IMR-90 (cell line): Measurements from ENCODE around the gene ALX4. TPM values are rescaled to one million over a fixed set of nuclear protein-coding genes. Genes with fewer than 3 reads are reported as not detected.

ENCODE experiments used
- ATAC-seq: fragments of 200-7000 bp; cut with Tn5 transposase; 2 replicates; pipeline ENCODE4 v1.9.1; 2020; ENCODE audit warnings: low read depth, mild to moderate bottlenecking, moderate library complexity
- BruUV-seq: library from RNA; stranded (reverse); fragments of 400-500 nt; replicated peaks from 2 replicates; lab custom pipeline; 2021; lab: Mats Ljungman, UMichigan
- CTCF ChIA-PET: fragments of 300-600 bp; formaldehyde crosslinking; extraction: SDS; loops from one replicate; lab custom pipeline; 2021; ENCODE audit warnings: antibody characterized with exemption; lab: Yijun Ruan, JAX
- POLR2A ChIA-PET: fragments of 300-600 bp; sonication (Branson Sonifier 250); formaldehyde crosslinking; loops from one replicate; lab custom pipeline; 2022; ENCODE audit warnings: antibody characterized with exemption; ENCODE audit not compliant: unreplicated experiment; lab: Charles Lee
- DNase-seq: peaks from one replicate; pipeline ENCODE4 v3.0.0; 2013
- H2AFZ ChIP-seq: replicated peaks from 2 replicates; pipeline ENCODE3; 2013; ENCODE audit warnings: low read length, mild to moderate bottlenecking; ENCODE audit not compliant: poor library complexity
- H2AK5ac ChIP-seq: 2 replicates; pipeline ENCODE4 v1.6.1; 2013; ENCODE audit warnings: low read depth, low read length, inconsistent platforms
- H2AK9ac ChIP-seq: replicated peaks from 2 replicates; pipeline ENCODE3; 2013; ENCODE audit warnings: mild to moderate bottlenecking, low read depth, low read length, moderate library complexity; ENCODE audit not compliant: poor library complexity
- H2BK120ac ChIP-seq: 2 replicates; pipeline ENCODE4 v1.6.1; 2013; ENCODE audit warnings: low read depth, low read length, inconsistent platforms
- H2BK15ac ChIP-seq: 3 replicates; pipeline ENCODE4 v1.6.1; 2013; ENCODE audit warnings: low read depth, low read length, inconsistent platforms
- H2BK20ac ChIP-seq: 2 replicates; pipeline ENCODE4 v1.6.1; 2013; ENCODE audit warnings: low read depth, mild to moderate bottlenecking, inconsistent platforms, low read length, moderate library complexity
- H2BK5ac ChIP-seq: 2 replicates; pipeline ENCODE4 v1.6.1; 2013; ENCODE audit warnings: mild to moderate bottlenecking, low read depth, low read length, inconsistent platforms; ENCODE audit not compliant: poor library complexity, severe bottlenecking
- H3K14ac ChIP-seq: replicated peaks from 2 replicates; pipeline ENCODE4 v1.6.1; 2013; ENCODE audit warnings: low read depth, low read length, inconsistent platforms
- H3K18ac ChIP-seq: 2 replicates; pipeline ENCODE4 v1.6.1; 2013; ENCODE audit warnings: low read depth, low read length, control low read depth
- H3K23ac ChIP-seq: 2 replicates; pipeline ENCODE4 v1.6.1; 2013; ENCODE audit warnings: low read depth, low read length, inconsistent platforms
- H3K27ac ChIP-seq: 2 replicates; pipeline ENCODE4 v1.5.1; 2013; ENCODE audit warnings: mild to moderate bottlenecking, control low read depth, low read length; ENCODE audit not compliant: insufficient read depth
- H3K27me3 ChIP-seq: 2 replicates; pipeline ENCODE4 v1.6.1; 2013; ENCODE audit warnings: low read length; ENCODE audit not compliant: control insufficient read depth, insufficient read depth
- H3K36me3 ChIP-seq: 2 replicates; pipeline ENCODE4 v1.6.1; 2013; ENCODE audit warnings: low read length, mixed read lengths; ENCODE audit not compliant: control insufficient read depth, insufficient read depth
- H3K4ac ChIP-seq: 2 replicates; pipeline ENCODE4 v1.6.1; 2013; ENCODE audit warnings: low read depth, low read length, inconsistent platforms
- H3K4me1 ChIP-seq: 2 replicates; pipeline ENCODE4 v1.6.1; 2013; ENCODE audit warnings: low read length, mixed read lengths; ENCODE audit not compliant: control insufficient read depth, insufficient read depth
- H3K4me2 ChIP-seq: 2 replicates; pipeline ENCODE4 v1.6.1; 2013; ENCODE audit warnings: low read depth, mild to moderate bottlenecking, control low read depth, low read length, moderate library complexity
- H3K4me3 ChIP-seq: 2 replicates; pipeline ENCODE4 v1.5.1; 2013; ENCODE audit warnings: low read depth, mild to moderate bottlenecking, control low read depth, low read length, moderate library complexity; ENCODE audit not compliant: insufficient read depth
- H3K56ac ChIP-seq: 2 replicates; pipeline ENCODE4 v1.6.1; 2013; ENCODE audit warnings: low read length, inconsistent platforms; ENCODE audit not compliant: insufficient read depth; ENCODE audit errors: extremely low read depth
- H3K79me1 ChIP-seq, 2 experiments: 2 replicates each; pipeline ENCODE4 v1.6.1; 2013; ENCODE audit warnings: low read length in 2 of 2, inconsistent platforms in 1 of 2, low read depth in 1 of 2
- H3K9ac ChIP-seq: 2 replicates; pipeline ENCODE4 v1.6.1; 2013; ENCODE audit warnings: low read depth, low read length, control low read depth
- H3K9me1 ChIP-seq: 2 replicates; pipeline ENCODE4 v1.6.1; 2013; ENCODE audit warnings: low read length, inconsistent platforms; ENCODE audit not compliant: insufficient read depth
- H3K9me3 ChIP-seq: 2 replicates; pipeline ENCODE4 v1.6.1; 2013; ENCODE audit warnings: low read length; ENCODE audit not compliant: control insufficient read depth, insufficient read depth
- H4K20me1 ChIP-seq: 2 replicates; pipeline ENCODE4 v1.6.1; 2013; ENCODE audit warnings: low read length, inconsistent platforms; ENCODE audit not compliant: insufficient read depth
- H4K5ac ChIP-seq: 2 replicates; pipeline ENCODE4 v1.6.1; 2013; ENCODE audit warnings: mild to moderate bottlenecking, low read depth, low read length, control low read depth
- H4K8ac ChIP-seq, 2 experiments: 2 replicates each; pipeline ENCODE4 v1.6.1; 2013; ENCODE audit warnings: low read depth in 2 of 2, low read length in 2 of 2, control low read depth in 1 of 2, inconsistent platforms in 1 of 2
- H4K91ac ChIP-seq: 2 replicates; pipeline ENCODE4 v1.6.1; 2013; ENCODE audit warnings: low read depth, low read length, inconsistent platforms; ENCODE audit not compliant: insufficient read depth
- BHLHE40 ChIP-seq: fragments of 150-350 bp; IDR thresholded peaks from 2 replicates; pipeline ENCODE4 v1.6.1; 2016; ENCODE audit warnings: mild to moderate bottlenecking, low read depth, low read length
- ELK1 ChIP-seq: fragments of 150-350 bp; IDR thresholded peaks from 2 replicates; pipeline ENCODE4 v1.6.1; 2016; ENCODE audit warnings: low read depth, mild to moderate bottlenecking, low read length, moderate library complexity, borderline replicate concordance
- MAFK ChIP-seq: IDR thresholded peaks from 2 replicates; pipeline ENCODE4 v1.6.1; 2012; ENCODE audit warnings: low read depth, low read length, improper control_type of control experiment
- NFE2L2 ChIP-seq: fragments of 150-350 bp; IDR thresholded peaks from 2 replicates; pipeline ENCODE4 v1.6.1; 2016; ENCODE audit warnings: low read depth, mild to moderate bottlenecking, low read length
- RAD21 ChIP-seq: IDR thresholded peaks from 2 replicates; pipeline ENCODE4 v1.6.1; 2012; ENCODE audit warnings: low read length, improper control_type of control experiment
- RFX5 ChIP-seq: IDR thresholded peaks from 2 replicates; pipeline ENCODE4 v1.8.0; 2012; ENCODE audit warnings: low read depth, mild to moderate bottlenecking, low read length, moderate library complexity
- SMC3 ChIP-seq: fragments of 150-350 bp; IDR thresholded peaks from 2 replicates; pipeline ENCODE4 v1.6.1; 2016; ENCODE audit warnings: low read depth, mild to moderate bottlenecking, antibody characterized with exemption, low read length, moderate library complexity
- WGBS, 2 experiments: methylation state at CpG; one replicate each; pipeline versions ENCODE4 v1.1.5 to v1.1.7; 2013; ENCODE audit warnings: missing lambda C conversion rate in 2 of 2; ENCODE audit not compliant: insufficient read length in 1 of 2; ENCODE audit errors: extremely low coverage in 2 of 2; 5-methylcytosine and 5-hydroxymethylcytosine counted together
- dilution Hi-C: fragments of 300-500 bp; cut with HindIII; formaldehyde crosslinking; loops from one replicate; pipeline ENCODE4 v1.14.3; 2018; ENCODE audit warnings: low sequenced_read_pairs; ENCODE audit not compliant: unreplicated experiment
- in situ Hi-C: fragments of 300-500 bp; cut with MboI; formaldehyde crosslinking; loops from 3 replicates; pipeline ENCODE4 v1.14.3; 2019; ENCODE audit warnings: low sequenced_read_pairs, inconsistent platforms, mixed read lengths
- intact Hi-C: fragments of 100-400 bp; cut with micrococcal nuclease; formaldehyde crosslinking; loops from 2 replicates; pipeline ENCODE4 v1.10.0; 2022
- polyA plus RNA-seq, 3 experiments: library from polyadenylated mRNA; depleted of rRNA; stranded (reverse); fragments of >200 nt; gene quantifications; 2 replicates each; pipeline ENCODE4 v1.2.3, GENCODE V29; 2012; ENCODE audit warnings: low replicate concordance in 1 of 3
- total RNA-seq: library from RNA; depleted of rRNA; stranded (reverse); fragments of >200 nt; gene quantifications from 2 replicates; pipeline ENCODE4 v1.2.3, GENCODE V29; 2012

The ALX4 gene
- total and polyA plus RNA-seq, 2 of the 4 experiments (the other 2 are of a cell fraction): not detected

- 0 out of 2 replicates have a peak, but pooled peaks cover 3% of the 10 kb centered on the region for H3K9me1 ChIP-seq
- no peak overlapping the region for H3K56ac ChIP-seq
- H4K20me1 ChIP-seq: no peaks in the 10 kb centered on the region
- H3K4me1 ChIP-seq: no peaks in the 10 kb centered on the region; the same call in 1 of the 2 replicates
- in situ Hi-C loops (no loop called here), dilution Hi-C loops (no loop called here), intact Hi-C loops (loop anchor here (10.0 kb wide), 1 partner anchor 123 kb away; no protein-coding TSS in a partner anchor)
- H3K18ac ChIP-seq: no peak overlapping the region
- POLR2A ChIA-PET: no interaction called here
- DNase-seq: no peak
- H2BK15ac ChIP-seq: no peak overlapping the region
- no peak overlapping the region for H2AK9ac ChIP-seq
- no peak overlapping the region for H4K5ac ChIP-seq
- H2BK120ac ChIP-seq: no peak overlapping the region
- no peak overlapping the region for H2AK5ac ChIP-seq
- H2BK5ac ChIP-seq: no peak overlapping the region
- no peaks in the 10 kb centered on the region for H3K36me3 ChIP-seq
- no peak overlapping the region for H3K4me2 ChIP-seq
- peak overlapping the region; percentile 49 for H2AFZ ChIP-seq
- no peak overlapping the region for H2BK20ac ChIP-seq
- no peak overlapping the region for H3K23ac ChIP-seq
- WGBS, 2 experiments: 100% methylated on average over 1 of the region's 8 CpGs; no CpG with 5 or more reads in 1 of the 2 experiments
- no peak overlapping the region for H4K91ac ChIP-seq
- CTCF ChIA-PET: interaction anchor here (0.5 to 1.0 kb wide), 2 partner anchors 10 to 397 kb away, joined by 3 read pairs; no protein-coding TSS in a partner anchor
- H3K9me3 ChIP-seq: no peaks in the 10 kb centered on the region; the same call in 1 of the 2 replicates
- H3K27me3 ChIP-seq: peaks cover 1% of the 10 kb centered on the region; the same call in 1 of the 2 replicates
- no peak overlapping the region for H3K4me3 ChIP-seq
- TF ChIP-seq SMC3: no peak
- no peak for TF ChIP-seq ELK1
- TF ChIP-seq RAD21: no peak
- no peak for TF ChIP-seq BHLHE40
- TF ChIP-seq NFE2L2: no peak
- no peak for TF ChIP-seq RFX5
- TF ChIP-seq MAFK: no peak
- no peak overlapping the region for H3K4ac ChIP-seq
- ATAC-seq: no peak
- no TSS peak for BruUV-seq
- H3K79me1 ChIP-seq: no peaks in the 10 kb centered on the region
- H3K27ac ChIP-seq: no peak overlapping the region
- H4K8ac ChIP-seq: no peak overlapping the region
- no peak overlapping the region for H3K9ac ChIP-seq
- H3K14ac ChIP-seq: no peak overlapping the region
Measured at GRCh38 chr11:44257338-44258189, 52.4 kb downstream of the ALX4 start.
